ENCODE results near the gene ZNF3. TPM values are rescaled to one million over a fixed set of nuclear protein-coding genes. Genes with fewer than 3 reads are reported as not detected.

Gene ZNF3
- polyA plus RNA-seq, 1 donor (not counting 4 experiments of a cell fraction or from before 2014, with no cell fraction given) = 16.8 TPM

GRCh38 chr7:100075418-100075817 is 6.1 kb downstream of the ZNF3 start:
- no peak overlapping the region for H2AFZ ChIP-seq (ENCODE audit: control insufficient read depth, low read length)
- H3K27me3 ChIP-seq (ENCODE audit: control insufficient read depth, extremely low read depth, insufficient read depth, low read length) = no peaks in the 10 kb centered on the region
- no peaks in the 10 kb centered on the region for H4K20me1 ChIP-seq (ENCODE audit: control insufficient read depth, extremely low read depth, insufficient read depth, low read length)
- no peak overlapping the region for H3K9ac ChIP-seq (ENCODE audit: control insufficient read depth, extremely low read depth, insufficient read depth, low read length)
- no peaks in the 10 kb centered on the region for H3K9me1 ChIP-seq (ENCODE audit: control insufficient read depth, extremely low read depth, insufficient read depth, low read length)
- peaks cover 7% of the 10 kb centered on the region for H3K4me1 ChIP-seq (ENCODE audit: control insufficient read depth, extremely low read depth, insufficient read depth, low read length)
- TF ChIP-seq CTCF (optimal IDR thresholded peaks at IDR 0.05 in 1 of 3, IDR thresholded peaks at IDR 0.05 in 1 of 3, conservative IDR thresholded peaks at IDR 0.05 in 1 of 3; ENCODE audit: extremely low read depth in 1 of 3, insufficient read depth in 2 of 3, low read length in 3 of 3) = no peak
- TF ChIP-seq EZH2 (IDR thresholded peaks at IDR 0.05; ENCODE audit: low read length) = no peak
- dilution Hi-C loops (cut with MboI; ENCODE audit: extremely low pct_ligation_motif_present, low sequenced_read_pairs) = no loop called here
- H3K79me2 ChIP-seq (ENCODE audit: control insufficient read depth, insufficient read depth, low read length) = peaks cover 46% of the 10 kb centered on the region
- H3K27ac ChIP-seq (ENCODE audit: control insufficient read depth, insufficient read depth, low read length) = no peak overlapping the region
- H3K4me2 ChIP-seq (ENCODE audit: control insufficient read depth, extremely low read depth, insufficient read depth, low read depth, low read length) = no peak overlapping the region
- no peak overlapping the region for H3K4me3 ChIP-seq (ENCODE audit: control insufficient read depth in 2 of 3, extremely low read depth in 1 of 3, insufficient read depth in 2 of 3, low read depth in 1 of 3, low read length in 3 of 3)
- peaks cover 62 to 72% of the 10 kb centered on the region in 2 experiments for H3K36me3 ChIP-seq (ENCODE audit: control insufficient read depth in 2 of 2, extremely low read depth in 1 of 2, insufficient read depth in 2 of 2, low read length in 2 of 2)
- DNase-seq (ENCODE audit: low read depth, low spot score) (no peak), FAIRE-seq (no peak)
- H3K9me3 ChIP-seq (ENCODE audit: control insufficient read depth, low read depth, low read length) = peaks cover 23% of the 10 kb centered on the region

GRCh38 chr7:100074841-100075240 is 6.7 kb downstream of the ZNF3 start:
- Histone ChIP-seq H3K9me1 (ENCODE audit: control insufficient read depth, extremely low read depth, insufficient read depth, low read length) (no peaks in the 10 kb centered on the region), H4K20me1 (ENCODE audit: control insufficient read depth, extremely low read depth, insufficient read depth, low read length) (no peaks in the 10 kb centered on the region), H3K27ac (ENCODE audit: control insufficient read depth, insufficient read depth, low read length) (no peak overlapping the region), H3K79me2 (ENCODE audit: control insufficient read depth, insufficient read depth, low read length) (peaks cover 41% of the 10 kb centered on the region), H3K9ac (ENCODE audit: control insufficient read depth, extremely low read depth, insufficient read depth, low read length) (no peak overlapping the region), H3K4me1 (ENCODE audit: control insufficient read depth, extremely low read depth, insufficient read depth, low read length) (peaks cover 2% of the 10 kb centered on the region), H3K4me3 (ENCODE audit: control insufficient read depth in 2 of 3, extremely low read depth in 1 of 3, insufficient read depth in 2 of 3, low read depth in 1 of 3, low read length in 3 of 3) (no peak overlapping the region), H3K4me2 (ENCODE audit: control insufficient read depth, extremely low read depth, insufficient read depth, low read depth, low read length) (no peak overlapping the region), H3K9me3 (ENCODE audit: control insufficient read depth, low read depth, low read length) (peaks cover 27% of the 10 kb centered on the region), H3K27me3 (ENCODE audit: control insufficient read depth, extremely low read depth, insufficient read depth, low read length) (no peaks in the 10 kb centered on the region), H2AFZ (ENCODE audit: control insufficient read depth, low read length) (no peak overlapping the region), H3K36me3 (ENCODE audit: control insufficient read depth in 2 of 2, extremely low read depth in 1 of 2, insufficient read depth in 2 of 2, low read length in 2 of 2) (peaks cover 67 to 75% of the 10 kb centered on the region in 2 experiments)
- FAIRE-seq (no peak), DNase-seq (ENCODE audit: low read depth, low spot score) (no peak)
- TF ChIP-seq CTCF (optimal IDR thresholded peaks at IDR 0.05 in 1 of 3, IDR thresholded peaks at IDR 0.05 in 1 of 3, conservative IDR thresholded peaks at IDR 0.05 in 1 of 3; ENCODE audit: extremely low read depth in 1 of 3, insufficient read depth in 2 of 3, low read length in 3 of 3) = no peak
- TF ChIP-seq EZH2 (IDR thresholded peaks at IDR 0.05; ENCODE audit: low read length) = no peak
- dilution Hi-C loops (cut with MboI; ENCODE audit: extremely low pct_ligation_motif_present, low sequenced_read_pairs) = no loop called here

Measured in keratinocyte (primary cell).